Neuron (in vitro differentiated cells): ENCODE data around the gene SLC2A4RG.
"Not testable (repeated sequence)": the region's sequence is repeated elsewhere in the genome, so short reads cannot be mapped to it uniquely, and the experiment has no call there.

Experiments used
- H2AFZ ChIP-seq: one replicate; pipeline ENCODE4 v1.6.1; 2013; ENCODE audit warnings: low read depth, mild to moderate bottlenecking, inconsistent platforms, low read length, moderate library complexity
- H3K27me3 ChIP-seq: one replicate; pipeline ENCODE4 v1.6.1; 2013; ENCODE audit warnings: low read length; ENCODE audit not compliant: insufficient read depth
- H3K36me3 ChIP-seq: one replicate; pipeline ENCODE4 v1.6.1; 2013; ENCODE audit warnings: low read length; ENCODE audit not compliant: insufficient read depth
- H3K4me1 ChIP-seq: one replicate; pipeline ENCODE4 v1.6.1; 2013; ENCODE audit warnings: low read length; ENCODE audit not compliant: insufficient read depth
- H3K4me3 ChIP-seq: 2 replicates; pipeline ENCODE4 v1.5.1; 2013; ENCODE audit warnings: mild to moderate bottlenecking, low read length, moderate library complexity
- H3K9me3 ChIP-seq: one replicate; pipeline ENCODE4 v1.6.1; 2013; ENCODE audit warnings: low read length

The SLC2A4RG gene

GRCh38 chr20:63714858-63715257 lies 24.7 kb upstream of the SLC2A4RG start:
- Histone ChIP-seq H3K4me3 (no peak overlapping the region), H3K36me3 (peaks cover 52% of the 10 kb centered on the region), H2AFZ (no peak overlapping the region), H3K27me3 (no peaks in the 10 kb centered on the region), H3K9me3 (peaks cover 33% of the 10 kb centered on the region), H3K4me1 (no peaks in the 10 kb centered on the region)

- no peaks in the 10 kb centered on the region for H3K27me3 ChIP-seq
- H3K4me3 ChIP-seq = no peak overlapping the region
- H2AFZ ChIP-seq = no peak overlapping the region
- no peaks in the 10 kb centered on the region for H3K4me1 ChIP-seq
- peaks cover 35% of the 10 kb centered on the region for H3K36me3 ChIP-seq
- H3K9me3 ChIP-seq = peaks cover 20% of the 10 kb centered on the region
These were observed 20.6 kb upstream of the SLC2A4RG start for GRCh38 chr20:63718996-63719395.

- H3K36me3 ChIP-seq = peaks cover 21% of the 10 kb centered on the region
- H3K4me1 ChIP-seq, H2AFZ ChIP-seq, H3K27me3 ChIP-seq, H3K4me3 ChIP-seq: not testable (repeated sequence)
- H3K9me3 ChIP-seq = peaks cover 13% of the 10 kb centered on the region
These were observed 16.5 kb upstream of the SLC2A4RG start for GRCh38 chr20:63722967-63723622.

DNA sequence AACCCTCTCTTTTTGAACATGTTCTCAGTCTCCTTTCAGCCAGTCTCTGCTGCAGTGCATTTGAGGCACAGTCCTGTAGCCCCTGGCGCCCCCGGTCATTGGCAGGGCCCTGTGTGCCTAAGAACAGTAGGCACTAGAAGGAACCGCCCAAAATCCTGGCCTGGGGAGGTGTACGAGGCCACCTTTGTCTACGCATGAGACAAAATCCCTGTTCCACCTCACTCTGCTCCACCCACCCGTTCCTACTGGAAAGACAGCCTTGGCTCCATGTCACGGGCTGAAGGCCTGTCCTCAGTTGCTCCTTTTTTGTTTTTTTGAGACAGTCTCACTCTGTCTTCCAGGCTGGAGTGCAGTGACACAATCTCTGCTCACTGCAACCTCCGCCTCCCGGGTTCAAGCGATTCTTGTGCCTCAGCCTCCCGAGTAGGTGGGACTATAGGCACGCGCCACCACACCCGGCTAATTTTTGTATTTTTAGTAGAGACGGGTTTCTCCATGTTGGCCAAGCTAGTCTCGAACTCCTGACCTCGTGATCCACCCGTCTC lies 9.3 kb upstream of the SLC2A4RG start:
- H2AFZ ChIP-seq, H3K4me3 ChIP-seq, H3K27me3 ChIP-seq, H3K4me1 ChIP-seq, H3K9me3 ChIP-seq: not testable (repeated sequence)
- peaks cover 31% of the 10 kb centered on the region for H3K36me3 ChIP-seq

DNA sequence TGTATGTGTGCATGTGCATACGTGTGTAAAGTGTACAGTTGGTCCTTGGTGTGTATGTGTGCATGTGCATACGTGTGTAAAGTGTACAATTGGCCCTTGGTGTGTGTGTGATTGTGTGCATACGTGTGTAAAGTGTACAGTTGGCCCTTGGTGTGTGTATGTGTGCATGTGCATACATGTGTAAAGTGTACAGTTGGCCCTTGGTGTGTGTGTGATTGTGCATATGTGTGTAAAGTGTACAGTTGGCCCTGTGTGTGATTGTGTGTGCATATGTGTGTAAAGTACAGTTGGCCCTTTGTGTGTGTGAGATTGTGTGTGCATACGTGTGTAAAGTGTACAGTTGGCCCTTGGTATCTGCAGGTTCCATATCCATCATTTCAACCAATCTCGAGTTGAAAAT lies 8.2 kb upstream of the SLC2A4RG start:
- H3K36me3 ChIP-seq = peaks cover 34% of the 10 kb centered on the region

DNA sequence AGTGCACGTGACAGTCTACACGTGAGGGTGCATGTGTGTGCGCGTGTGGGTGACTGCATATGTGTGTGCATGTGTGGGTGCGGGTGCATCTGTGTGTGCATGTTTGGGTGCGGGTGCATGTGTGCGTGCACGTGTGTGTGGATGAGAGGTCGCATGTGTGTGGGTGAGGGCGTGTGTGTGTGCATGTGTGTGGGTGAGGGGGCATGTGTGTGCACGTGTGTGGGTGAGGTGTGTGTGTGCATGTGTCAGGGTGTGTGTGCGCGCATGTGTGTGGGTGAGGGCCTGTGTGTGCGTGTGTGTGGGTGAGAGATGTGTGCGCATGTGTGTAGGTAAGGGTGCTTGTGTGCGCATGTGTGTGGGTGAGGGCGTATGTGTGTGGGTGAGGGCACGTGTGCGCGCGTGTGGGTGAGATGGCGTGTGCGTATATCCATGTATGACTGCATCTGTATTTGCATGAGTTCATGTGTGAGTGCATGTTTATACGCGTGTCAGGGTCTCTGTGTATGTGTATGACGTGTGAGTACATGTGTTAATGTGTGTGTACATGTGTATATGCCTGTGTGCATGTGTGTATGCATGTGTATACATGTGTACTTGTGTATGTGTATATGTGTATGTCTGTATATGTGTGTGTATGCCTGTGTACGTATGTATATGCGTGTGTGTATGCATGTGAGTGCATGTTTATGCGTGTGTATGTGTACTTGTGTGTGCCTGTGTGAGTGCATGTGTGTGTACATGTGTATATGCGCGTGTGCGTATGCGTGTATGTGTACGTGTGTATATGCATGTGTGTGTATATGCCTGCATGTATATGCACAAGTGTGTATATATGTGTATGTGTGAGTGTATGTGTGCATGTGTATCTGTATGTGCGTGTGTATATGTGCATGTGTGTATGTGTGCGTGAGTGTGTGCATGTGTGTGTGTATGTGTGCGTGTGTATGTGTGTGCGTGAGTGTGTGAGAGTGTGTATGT lies 7.2 kb upstream of the SLC2A4RG start:
- H2AFZ ChIP-seq = no peak overlapping the region
- H3K27me3 ChIP-seq = no peaks in the 10 kb centered on the region
- H3K4me3 ChIP-seq = no peak overlapping the region
- H3K36me3 ChIP-seq = peaks cover 31% of the 10 kb centered on the region
- H3K4me1 ChIP-seq = no peaks in the 10 kb centered on the region
- H3K9me3 ChIP-seq = no peaks in the 10 kb centered on the region

More for the DNA sequence above, 8.2 kb upstream of the SLC2A4RG start:
- H2AFZ ChIP-seq = no peak overlapping the region
- H3K9me3 ChIP-seq = no peaks in the 10 kb centered on the region
- H3K4me1 ChIP-seq = no peaks in the 10 kb centered on the region
- no peaks in the 10 kb centered on the region for H3K27me3 ChIP-seq
- no peak overlapping the region for H3K4me3 ChIP-seq

GRCh38 chr20:63733117-63733516 lies 6.5 kb upstream of the SLC2A4RG start:
- Histone ChIP-seq H3K36me3 (peaks cover 31% of the 10 kb centered on the region), H3K9me3 (no peaks in the 10 kb centered on the region)

DNA sequence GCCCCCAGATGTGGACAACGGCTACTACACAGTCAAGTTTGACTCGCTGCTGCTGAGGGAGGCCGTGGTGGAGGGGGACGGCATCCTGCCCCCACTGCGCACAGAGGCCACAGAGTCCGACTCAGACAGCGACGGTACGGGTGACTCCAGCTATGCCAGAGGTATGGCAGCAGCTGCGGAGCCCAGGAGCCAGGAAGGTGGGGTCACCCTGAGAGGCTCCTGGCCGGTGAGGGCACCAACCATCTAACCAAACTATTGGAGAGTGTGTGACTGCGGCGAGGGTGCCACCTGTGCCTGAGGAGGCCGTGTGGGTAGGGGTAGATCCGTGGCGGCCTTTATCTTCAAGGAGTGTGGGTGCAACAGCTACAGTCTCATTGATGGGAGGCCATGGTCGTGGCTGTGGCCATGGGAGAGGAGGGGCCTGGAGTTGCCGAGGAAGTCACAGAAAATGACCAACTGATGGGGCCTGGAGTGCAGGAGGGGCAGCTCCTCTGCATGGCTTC lies 5.9 kb upstream of the SLC2A4RG start:
- Histone ChIP-seq H3K27me3 (no peaks in the 10 kb centered on the region), H2AFZ (no peak overlapping the region), H3K9me3 (no peaks in the 10 kb centered on the region), H3K4me3 (no peak overlapping the region), H3K36me3 (peaks cover 31% of the 10 kb centered on the region), H3K4me1 (peaks cover 6% of the 10 kb centered on the region)

More at GRCh38 chr20:63733117-63733516, 6.5 kb upstream of the SLC2A4RG start:
- Histone ChIP-seq H3K27me3 (no peaks in the 10 kb centered on the region), H3K4me3 (no peak overlapping the region), H3K4me1 (peaks cover under 1% of the 10 kb centered on the region), H2AFZ (no peak overlapping the region)

DNA sequence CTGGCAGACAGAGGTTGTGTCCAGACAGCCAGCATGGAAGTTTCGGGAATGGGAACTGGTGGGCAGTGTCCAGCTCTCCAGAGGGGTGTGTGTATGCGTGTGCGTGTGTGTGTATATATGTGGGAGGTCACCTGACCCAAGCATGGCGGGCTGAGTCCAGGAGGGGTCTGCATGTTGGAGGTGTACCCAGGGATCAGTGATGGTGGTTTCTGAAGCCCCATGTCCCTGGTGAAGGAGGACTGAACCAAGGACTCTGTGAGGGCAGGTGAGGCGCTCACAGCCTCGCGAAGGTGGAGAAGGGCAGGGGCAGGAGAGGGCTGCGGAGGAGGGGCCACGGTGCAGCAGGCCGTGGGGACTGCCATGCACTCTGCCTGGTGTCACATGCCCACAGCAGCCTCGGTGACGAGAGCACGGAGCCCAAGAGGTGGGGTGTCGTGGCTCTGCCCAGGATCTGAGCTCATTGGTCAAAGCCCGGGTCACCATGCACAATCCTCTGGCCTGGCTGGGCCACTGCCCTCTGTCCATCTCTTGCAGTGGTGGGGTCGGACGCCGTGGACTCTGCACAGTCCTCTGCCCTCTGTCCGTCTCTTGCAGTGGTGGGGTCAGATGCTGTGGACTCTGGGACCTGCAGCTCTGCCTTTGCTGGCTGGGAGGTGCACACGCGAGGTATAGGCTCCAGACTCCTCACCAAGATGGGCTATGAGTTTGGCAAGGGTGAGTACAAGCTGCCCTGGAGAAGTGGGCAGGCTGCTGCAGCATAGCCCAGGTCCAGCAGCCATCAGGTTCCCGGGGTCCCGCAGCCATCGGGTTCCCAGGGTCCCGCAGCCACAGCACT lies 5.2 kb upstream of the SLC2A4RG start:
- H3K9me3 ChIP-seq = no peaks in the 10 kb centered on the region

DNA sequence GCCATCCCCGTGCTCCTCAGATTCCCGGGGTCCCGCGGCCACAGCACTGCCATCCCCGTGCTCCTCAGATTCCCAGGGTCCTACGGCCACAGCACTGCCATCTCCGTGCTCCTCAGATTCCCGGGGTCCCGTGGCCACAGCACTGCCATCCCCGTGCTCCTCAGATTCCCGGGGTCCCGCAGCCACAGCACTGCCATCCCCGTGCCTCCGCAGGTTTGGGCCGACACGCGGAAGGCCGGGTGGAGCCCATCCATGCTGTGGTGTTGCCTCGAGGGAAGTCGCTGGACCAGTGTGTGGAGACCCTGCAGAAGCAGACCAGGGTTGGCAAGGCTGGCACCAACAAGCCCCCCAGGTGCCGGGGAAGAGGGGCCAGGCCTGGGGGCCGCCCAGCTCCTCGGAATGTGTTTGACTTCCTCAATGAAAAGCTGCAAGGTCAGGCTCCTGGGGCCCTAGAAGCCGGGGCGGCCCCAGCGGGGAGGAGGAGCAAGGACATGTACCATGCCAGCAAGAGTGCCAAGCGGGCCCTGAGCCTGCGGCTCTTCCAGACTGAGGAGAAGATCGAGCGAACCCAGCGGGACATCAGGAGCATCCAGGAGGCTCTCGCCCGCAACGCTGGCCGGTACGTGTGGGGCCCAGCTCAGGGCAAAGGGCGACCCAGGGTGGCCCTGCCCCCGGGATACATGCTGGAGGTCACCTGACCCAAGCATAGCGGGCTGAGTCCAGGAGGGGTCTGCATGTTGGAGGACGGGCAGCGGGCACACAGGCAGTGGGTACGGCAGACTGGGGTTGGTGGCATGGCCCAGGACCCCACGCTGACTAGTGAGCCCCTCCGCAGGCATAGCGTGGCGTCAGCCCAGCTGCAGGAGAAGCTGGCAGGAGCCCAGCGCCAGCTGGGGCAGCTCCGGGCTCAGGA lies 4.4 kb upstream of the SLC2A4RG start:
- Histone ChIP-seq H3K27me3 (no peaks in the 10 kb centered on the region), H3K36me3 (peaks cover 31% of the 10 kb centered on the region), H2AFZ (no peak overlapping the region), H3K9me3 (no peaks in the 10 kb centered on the region), H3K4me3 (no peak overlapping the region), H3K4me1 (peaks cover 8% of the 10 kb centered on the region)

More for the DNA sequence above, 5.2 kb upstream of the SLC2A4RG start:
- Histone ChIP-seq H3K4me3 (no peak overlapping the region), H2AFZ (no peak overlapping the region), H3K27me3 (no peaks in the 10 kb centered on the region), H3K36me3 (peaks cover 31% of the 10 kb centered on the region), H3K4me1 (peaks cover 8% of the 10 kb centered on the region)

GRCh38 chr20:63735859-63736718 lies 3.5 kb upstream of the SLC2A4RG start, which contains the start of gene LIME1:
TSS of gene LIME1 (plus strand) at chr20:63736664. CDS start at chr20:63737550, 886 bp downstream.
- no peak within 1 kb of the TSS for H2AFZ ChIP-seq
- H3K4me1 ChIP-seq = peaks cover 8% of the 10 kb centered on the region
- peaks cover 26% of the 10 kb centered on the region for H3K36me3 ChIP-seq
- no peak within 1 kb of the TSS for H3K4me3 ChIP-seq
- no peaks in the 10 kb centered on the region for H3K27me3 ChIP-seq
- no peaks in the 10 kb centered on the region for H3K9me3 ChIP-seq
